Measurements from ENCODE around the gene LARP4B.

LARP4B gene

GRCh38 chr10:805620-806305, 125.7 kb downstream of the LARP4B start:
- DNase-seq: no peak

DNA sequence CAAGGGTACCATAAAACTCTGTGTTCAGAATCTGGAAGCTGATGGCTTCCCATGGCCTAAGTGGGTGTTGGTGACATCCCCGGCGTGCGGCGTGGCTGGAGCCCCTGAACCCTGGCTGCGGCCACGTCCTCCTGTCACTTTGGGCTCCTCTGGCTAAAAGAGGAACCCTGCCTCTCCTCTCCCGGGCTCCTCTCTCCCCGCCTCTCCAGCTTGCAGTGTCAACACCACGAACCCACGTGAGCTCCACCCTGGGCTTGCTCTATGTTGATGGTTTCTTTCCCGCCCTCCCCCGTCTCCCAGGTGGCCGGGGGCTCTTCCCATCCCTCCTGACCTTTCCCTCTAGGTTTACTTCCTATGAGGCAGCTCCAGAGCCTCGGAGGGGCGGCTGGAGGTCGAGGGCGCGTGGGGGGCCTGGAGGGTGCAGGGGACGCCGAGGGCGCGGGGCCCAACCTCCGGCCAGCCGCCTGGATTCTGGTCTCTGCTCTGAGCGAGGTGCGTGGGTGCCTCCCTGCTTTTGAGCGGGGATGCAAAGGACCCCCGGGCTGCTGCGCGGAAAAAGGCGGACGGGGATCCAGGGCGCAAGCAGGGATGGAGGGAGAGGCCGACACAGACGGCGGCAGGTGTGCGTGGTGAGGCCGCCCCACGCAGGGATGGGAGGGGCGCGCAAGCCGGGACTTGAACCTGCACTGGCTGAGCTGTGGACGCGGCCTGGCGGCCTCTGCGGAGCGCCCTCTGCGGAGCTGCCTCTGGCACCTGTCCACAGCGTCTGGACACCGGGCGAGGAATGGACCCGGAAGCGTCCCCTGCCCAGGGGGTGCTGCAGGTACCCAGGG, 126.5 kb downstream of the LARP4B start:
- no peak for DNase-seq

DNA sequence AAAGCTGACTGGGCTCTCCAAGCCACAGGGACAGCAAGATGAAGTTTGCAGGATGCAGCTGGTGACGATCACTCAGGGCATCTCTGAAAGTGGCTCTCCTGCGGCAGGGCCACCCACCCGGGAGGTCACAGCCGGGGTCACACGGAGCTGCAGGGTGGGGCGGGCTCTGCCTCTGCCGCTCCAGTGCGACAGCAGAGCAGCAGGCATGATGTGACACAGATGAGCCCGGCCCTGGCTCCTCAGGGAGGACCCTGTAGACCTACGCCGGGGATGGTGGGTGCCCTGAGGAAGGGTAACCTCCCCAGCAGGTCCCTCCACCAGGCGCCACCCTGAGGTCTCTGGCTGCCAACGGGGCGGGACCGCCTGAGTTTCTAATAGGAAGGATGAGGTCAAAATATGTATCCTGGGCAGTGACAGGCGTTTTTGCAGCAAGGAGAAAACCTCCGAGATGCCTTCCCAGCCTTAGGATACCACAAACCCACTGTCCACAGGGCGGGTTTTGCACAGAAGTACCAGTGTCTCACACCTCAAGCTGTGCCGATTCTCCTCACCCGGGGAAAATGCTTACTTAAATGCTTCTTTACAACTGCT, 127.2 kb downstream of the LARP4B start:
- DNase-seq: no peak

- no peak for DNase-seq
These were observed 128.3 kb downstream of the LARP4B start for GRCh38 chr10:803041-803741.

DNA sequence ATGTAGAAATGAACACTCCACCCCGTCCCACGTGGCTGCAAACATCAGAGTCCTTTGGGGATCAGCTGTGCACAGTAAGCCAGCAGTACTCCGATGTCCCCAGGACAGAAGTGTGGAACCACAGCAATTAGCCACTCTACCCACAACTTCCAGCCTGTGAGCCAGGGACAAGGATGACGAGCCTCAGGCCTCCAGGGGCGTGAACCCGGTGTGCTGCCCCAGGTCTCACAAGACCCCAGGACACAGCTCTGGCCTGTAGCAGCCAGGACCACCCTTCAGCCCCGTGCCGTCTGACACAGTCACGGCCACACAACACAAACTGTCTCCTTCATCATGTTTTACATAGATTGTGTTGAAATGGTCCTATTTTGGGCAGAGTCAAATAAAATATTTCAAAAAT, 129.0 kb downstream of the LARP4B start:
- no peak for DNase-seq

- DNase-seq: no peak
These were observed 134.3 kb downstream of the LARP4B start for GRCh38 chr10:797179-797578.

- DNase-seq: no peak
These were observed 135.3 kb downstream of the LARP4B start for GRCh38 chr10:796233-796632.

- no peak for DNase-seq
These were observed 137.0 kb downstream of the LARP4B start for GRCh38 chr10:794382-794956.

DNA sequence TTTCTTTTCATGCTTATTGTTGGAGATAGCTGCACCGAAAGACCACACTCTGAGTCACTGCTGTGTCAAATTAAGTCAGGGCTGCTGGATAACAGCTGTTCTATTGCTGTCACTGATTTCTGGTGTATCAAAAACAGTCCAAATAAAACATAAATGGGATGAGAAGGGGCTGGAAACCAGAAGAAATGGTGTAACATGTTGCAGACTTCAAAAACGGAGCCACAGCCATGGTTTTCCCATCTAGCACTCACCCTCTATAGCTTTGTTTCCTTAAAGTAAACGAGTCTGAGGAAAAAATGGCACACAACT, 138.8 kb downstream of the LARP4B start:
- DNase-seq: no peak

- no peak for DNase-seq
These were observed 139.3 kb downstream of the LARP4B start for GRCh38 chr10:792083-792791.

- DNase-seq: no peak
These were observed 139.9 kb downstream of the LARP4B start for GRCh38 chr10:791639-792038.

- no peak for DNase-seq
These were observed 140.5 kb downstream of the LARP4B start for GRCh38 chr10:790821-791551.

GRCh38 chr10:789831-790701, 141.4 kb downstream of the LARP4B start:
- DNase-seq: no peak

DNA sequence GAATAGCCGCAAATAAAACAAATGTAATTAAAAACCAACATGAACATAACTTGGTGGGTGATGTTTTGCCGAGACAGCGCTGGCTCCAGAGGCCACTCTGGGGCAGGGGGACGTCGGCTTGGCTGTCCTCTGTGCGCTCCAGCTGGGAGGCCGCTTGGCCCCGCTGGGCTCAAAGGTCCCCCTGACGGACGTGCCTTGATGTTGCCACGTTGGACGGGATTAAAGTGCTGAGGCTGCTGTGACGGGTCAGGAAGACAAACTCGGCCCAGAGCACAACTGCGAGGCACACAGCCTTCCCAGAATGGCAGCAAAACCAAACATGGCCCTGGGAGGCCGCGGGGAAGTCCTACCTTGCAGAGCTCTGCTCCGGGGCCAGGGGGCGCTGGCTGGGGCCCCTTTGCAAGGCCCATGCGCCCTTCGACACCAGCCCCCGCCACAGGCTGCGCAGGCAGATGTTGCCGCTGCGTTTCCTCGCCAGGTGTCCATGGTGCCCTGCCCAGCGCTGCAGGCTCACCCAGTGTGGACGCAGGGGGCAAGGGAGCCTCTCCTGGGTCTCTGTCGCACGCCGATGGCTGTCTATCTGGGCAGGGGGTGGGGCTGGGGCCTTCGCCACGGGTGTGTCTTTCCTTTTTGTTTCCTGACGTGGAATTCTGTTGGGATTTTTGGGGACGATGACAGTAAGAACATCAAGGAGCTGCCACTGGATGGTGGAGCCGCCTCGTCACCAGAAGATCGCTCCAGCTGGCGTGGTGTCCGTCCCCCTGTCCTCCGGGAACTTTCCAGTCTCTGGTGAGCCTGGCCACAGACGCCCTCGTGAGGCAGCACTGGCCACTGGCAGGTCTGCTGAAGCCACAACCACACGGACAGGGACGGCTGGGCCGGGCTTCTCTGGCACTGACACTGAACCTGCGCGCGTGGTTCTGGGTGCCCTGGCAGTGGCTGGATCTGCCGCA, 142.4 kb downstream of the LARP4B start:
- DNase-seq: no peak

GRCh38 chr10:787933-788651, 143.4 kb downstream of the LARP4B start:
- no peak for DNase-seq

- DNase-seq: no peak
These were observed 144.7 kb downstream of the LARP4B start for GRCh38 chr10:786633-787474.

DNA sequence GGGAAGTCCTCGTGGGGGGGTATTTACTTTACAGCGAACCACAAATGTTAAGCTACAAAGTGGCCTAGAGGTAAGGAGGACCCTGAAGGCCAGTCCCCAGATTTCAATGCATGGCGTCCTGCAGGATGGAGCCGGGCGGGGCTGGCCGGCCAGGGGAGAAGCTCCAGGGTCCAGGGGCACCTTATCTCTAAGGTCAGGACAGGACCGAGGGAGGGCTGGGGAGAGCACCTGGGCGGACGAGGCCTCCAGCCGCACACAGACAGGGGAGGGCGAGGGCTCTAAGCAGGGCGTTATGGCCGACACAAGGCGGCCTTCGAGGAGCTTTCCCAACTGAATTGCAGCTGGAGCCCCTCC, 145.7 kb downstream of the LARP4B start:
- DNase-seq: no peak
